ENCODE data around the gene PCSK1N. TPM values are rescaled to one million over a fixed set of nuclear protein-coding genes. Genes with fewer than 3 reads are reported as not detected.

The PCSK1N gene
- total and polyA plus RNA-seq, 9 of the 15 experiments (the other 6 are each of a cell fraction or from before 2014, with no cell fraction given) = 0.07 to 0.55 (median 0.54) TPM; not detected in 6

- peak; percentile 89 for TF ChIP-seq BCOR (IDR thresholded peaks at IDR 0.05)
- TF ChIP-seq MBD2 (IDR thresholded peaks at IDR 0.05; ENCODE audit: borderline replicate concordance, low read depth) = peak; percentile 93
- no peak for TF ChIP-seq ZNF407 (IDR thresholded peaks at IDR 0.05; ENCODE audit: low read depth)
- TF ChIP-seq PRPF4 (IDR thresholded peaks at IDR 0.05; ENCODE audit: insufficient read depth, low read depth, low read length, poor library complexity, severe bottlenecking) = no peak
- no peak for TF ChIP-seq SMAD3 (CRISPR knock-in tag; conservative IDR thresholded peaks at IDR 0.05)
- TF ChIP-seq RUNX1 (IDR thresholded peaks at IDR 0.05; ENCODE audit: low read depth) = peak; percentile 85
- no peak for TF ChIP-seq ELK3 (CRISPR knock-in tag; IDR thresholded peaks at IDR 0.05)
- TF ChIP-seq SMC3 (conservative IDR thresholded peaks at IDR 0.05; ENCODE audit: insufficient read depth, low read depth, low read length) = no peak
- no peak for TF ChIP-seq SNIP1 (IDR thresholded peaks at IDR 0.05; ENCODE audit: low read depth)
- peak; percentile 87 for TF ChIP-seq KHSRP (IDR thresholded peaks at IDR 0.05)
- TF ChIP-seq RBM34 (IDR thresholded peaks at IDR 0.05; ENCODE audit: borderline replicate concordance, insufficient read depth, low read length) = no peak
- no peak for TF ChIP-seq BRF2 (IDR thresholded peaks at IDR 0.05; ENCODE audit: borderline replicate concordance, insufficient read depth, insufficient read length)
- peak; percentile 80; the same call in 1 of the 2 replicates for TF ChIP-seq HBP1 (CRISPR knock-in tag; IDR thresholded peaks at IDR 0.05)
- no peak for TF ChIP-seq ZNF79 (CRISPR knock-in tag; IDR thresholded peaks at IDR 0.05; ENCODE audit: low read depth)
- TF ChIP-seq NUFIP1 (IDR thresholded peaks at IDR 0.05; ENCODE audit: partially characterized antibody) = no peak
- TF ChIP-seq MAFK (IDR thresholded peaks at IDR 0.05; ENCODE audit: low read length) = no peak
- TF ChIP-seq ZC3H8 (IDR thresholded peaks at IDR 0.05) = no peak
- TF ChIP-seq NR1H2 (CRISPR knock-in tag; IDR thresholded peaks at IDR 0.05) = no peak
Observed at GRCh38 chrX:48800574-48801279, 34.7 kb downstream of the PCSK1N start (continued).

Measured in K562 (cell line).